ENCODE results near the gene NDUFS2. TPM values are rescaled to one million over a fixed set of nuclear protein-coding genes. Genes with fewer than 3 reads are reported as not detected.

NDUFS2 gene
- total and polyA plus RNA-seq, 10 of the 15 experiments (the other 5 are each of a cell fraction or from before 2014, with no cell fraction given) = 66.5 to 215 (median 148) TPM

- BruUV-seq (replicated peaks) = no TSS peak
- ChIA-PET RAD21 (ENCODE audit: unreplicated experiment) (no interaction called here), SMC1A (ENCODE audit: uncharacterized antibody, unreplicated experiment) (no interaction called here), POLR2A (no interaction called here), CTCF (interaction anchor here (1.2 to 4.3 kb wide), 3 partner anchors 58 to 149 kb away, joined by 4 to 37 read pairs (median 11); no protein-coding TSS in a partner anchor)
- no peak overlapping the region for H3K4me3 ChIP-seq
- in situ Hi-C loops (cut with MboI) = no loop called here
- no peak overlapping the region for H2AFZ ChIP-seq (ENCODE audit: control insufficient read depth, low read depth, low read length)
- intact Hi-C loops (cut with micrococcal nuclease; ENCODE audit: unreplicated experiment) = no loop called here
- no peaks in the 10 kb centered on the region for H3K4me1 ChIP-seq (ENCODE audit: control insufficient read depth, insufficient read depth, low read length)
- H4K20me1 ChIP-seq (ENCODE audit: control insufficient read depth, insufficient read depth) = no peaks in the 10 kb centered on the region
- H3K4me2 ChIP-seq (ENCODE audit: control insufficient read depth, insufficient read depth) = no peak overlapping the region
- no peaks in the 10 kb centered on the region for H3K79me2 ChIP-seq (ENCODE audit: control insufficient read depth, insufficient read depth, low read length)
- 82% methylated on average over 9 of the region's 9 CpGs for WGBS (ENCODE audit: insufficient coverage, insufficient replicate concordance, low lambda C conversion rate, missing lambda C conversion rate)
- H3K36me3 ChIP-seq (ENCODE audit: control insufficient read depth in 2 of 2, insufficient read depth in 2 of 2, low read length in 1 of 2) = peaks cover 3 to 4% of the 10 kb centered on the region in 2 experiments; a peak in 2 of 4 replicates
- FAIRE-seq = no peak
- H3K9me3 ChIP-seq (replicated peaks; ENCODE audit: control insufficient read depth, insufficient read depth, low read length) = no peaks in the 10 kb centered on the region
- TF ChIP-seq ESRRA (IDR thresholded peaks at IDR 0.05; ENCODE audit: low read length) = no peak
- no peak for TF ChIP-seq POLR2AphosphoS5 (IDR thresholded peaks at IDR 0.05; ENCODE audit: low read length)
- TF ChIP-seq IRF5 (IDR thresholded peaks at IDR 0.05; ENCODE audit: borderline replicate concordance) = no peak
- no peak for TF ChIP-seq ZNF24 (IDR thresholded peaks at IDR 0.05)
- TF ChIP-seq BCL3 (IDR thresholded peaks at IDR 0.05; ENCODE audit: borderline replicate concordance, insufficient read depth, low read depth, low read length, poor library complexity, severe bottlenecking) = no peak
- no peak for TF ChIP-seq NFYA (IDR thresholded peaks at IDR 0.05; ENCODE audit: borderline replicate concordance, low read depth, low read length)
- TF ChIP-seq SUZ12 (IDR thresholded peaks at IDR 0.05; ENCODE audit: unreplicated experiment) = no peak
- TF ChIP-seq IRF4 (IDR thresholded peaks at IDR 0.05; ENCODE audit: low read depth, low read length) = no peak
- TF ChIP-seq POLR2AphosphoS2 (IDR thresholded peaks at IDR 0.05; ENCODE audit: low read depth, low read length) = no peak
- TF ChIP-seq WRNIP1 (IDR thresholded peaks at IDR 0.05; ENCODE audit: borderline replicate concordance, low read depth, low read length) = no peak
- H3K27me3 ChIP-seq (replicated peaks in 1 of 2; ENCODE audit: control insufficient read depth in 2 of 2, insufficient read depth in 2 of 2, low read length in 1 of 2) = no peaks in the 10 kb centered on the region
- H3K9ac ChIP-seq (ENCODE audit: control insufficient read depth, insufficient read depth, low read length) = no peak overlapping the region
- no peak overlapping the region for H3K27ac ChIP-seq (ENCODE audit: control insufficient read depth, insufficient read depth)
- no peak for DNase-seq (ENCODE audit: low read depth, low spot score)
- ATAC-seq = no peak
These were observed 30.9 kb downstream of the NDUFS2 start for GRCh38 chr1:161233102-161233501.
